GM19351 (cell line): ENCODE measurements around the gene GRK3.
A peak's percentile ranks its signal among the peaks of the same experiment; 100 is the strongest.

ENCODE experiments used
- ATAC-seq: cut with Tn5 transposase; IDR thresholded peaks from one replicate; pipeline ENCODE4 v1.9.1; 2021; ENCODE audit warnings: mild to moderate bottlenecking, moderate library complexity; ENCODE audit not compliant: unreplicated experiment

GRK3 gene

DNA sequence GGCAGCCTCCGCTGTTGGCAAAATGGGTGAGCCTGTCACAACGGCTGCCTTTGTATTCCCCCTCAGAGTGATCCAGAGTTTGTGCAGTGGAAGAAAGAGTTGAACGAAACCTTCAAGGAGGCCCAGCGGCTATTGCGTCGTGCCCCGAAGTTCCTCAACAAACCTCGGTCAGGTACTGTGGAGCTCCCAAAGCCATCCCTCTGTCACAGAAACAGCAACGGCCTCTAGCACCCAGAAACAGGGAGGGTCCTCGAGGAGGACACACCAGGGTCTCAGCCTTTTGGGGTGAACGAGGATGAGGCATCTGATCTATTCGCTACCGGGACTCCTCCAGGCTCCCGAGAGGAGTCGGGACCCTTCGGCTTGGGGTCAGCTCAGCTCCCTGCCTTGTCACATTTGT is 157.7 kb downstream of the GRK3 start:
- no peak for ATAC-seq

DNA sequence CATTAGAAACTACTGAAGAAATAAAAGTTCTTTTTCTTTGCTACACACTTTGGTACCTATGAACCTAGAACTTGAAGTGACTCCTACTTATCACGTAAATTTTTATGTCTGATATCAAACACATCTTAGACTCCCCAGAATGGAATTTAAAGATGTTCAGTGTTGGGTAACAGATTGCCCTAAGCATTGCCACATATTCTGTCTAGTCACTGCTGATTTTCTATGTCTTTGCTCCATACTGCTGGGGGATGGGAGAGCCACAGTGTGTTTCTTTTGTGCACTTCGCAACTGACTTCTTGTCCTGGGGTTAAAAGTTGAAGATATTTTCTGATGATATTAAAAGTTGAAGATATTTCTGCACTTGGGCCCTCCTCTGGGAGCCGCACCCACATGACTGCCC is 158.2 kb downstream of the GRK3 start:
- no peak for ATAC-seq

DNA sequence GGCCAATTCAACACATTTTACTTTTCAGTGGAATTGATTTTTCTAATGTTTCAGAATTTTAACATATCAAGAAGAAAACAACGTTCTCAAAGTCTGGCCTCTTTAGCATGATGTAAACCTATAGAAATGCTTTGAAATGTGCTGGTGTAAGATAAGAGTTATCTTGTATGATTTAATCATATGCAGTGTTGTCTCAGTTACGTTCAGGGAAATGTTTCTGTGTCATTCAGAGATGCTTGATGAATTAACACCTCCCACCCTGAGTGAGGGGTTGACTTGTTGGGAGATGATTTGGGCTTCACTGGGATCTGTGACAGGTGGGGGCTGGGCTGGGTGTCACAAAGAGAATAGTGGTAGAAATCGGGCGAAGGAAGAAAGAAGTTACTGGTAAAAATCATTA is 161.8 kb downstream of the GRK3 start:
- no peak for ATAC-seq

DNA sequence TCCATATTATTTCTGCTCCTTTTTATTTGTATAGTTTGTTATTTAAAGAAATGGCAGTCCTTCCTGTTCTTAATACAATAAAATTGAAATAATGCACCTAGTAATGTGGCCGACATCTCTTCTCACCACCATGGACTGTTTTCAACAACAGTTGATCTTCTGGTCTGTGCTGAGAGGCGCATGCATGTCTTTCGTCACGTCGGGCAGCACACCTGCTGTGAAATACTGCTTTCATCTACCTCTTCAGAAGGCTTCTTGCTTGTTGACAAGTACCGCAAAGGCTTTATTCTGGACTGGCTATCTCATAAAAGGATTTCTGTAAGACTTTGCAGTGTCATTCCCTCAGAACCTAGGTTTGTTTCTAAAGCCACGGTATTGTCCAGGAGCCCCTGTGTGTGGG is 163.6 kb downstream of the GRK3 start:
- no peak for ATAC-seq

DNA sequence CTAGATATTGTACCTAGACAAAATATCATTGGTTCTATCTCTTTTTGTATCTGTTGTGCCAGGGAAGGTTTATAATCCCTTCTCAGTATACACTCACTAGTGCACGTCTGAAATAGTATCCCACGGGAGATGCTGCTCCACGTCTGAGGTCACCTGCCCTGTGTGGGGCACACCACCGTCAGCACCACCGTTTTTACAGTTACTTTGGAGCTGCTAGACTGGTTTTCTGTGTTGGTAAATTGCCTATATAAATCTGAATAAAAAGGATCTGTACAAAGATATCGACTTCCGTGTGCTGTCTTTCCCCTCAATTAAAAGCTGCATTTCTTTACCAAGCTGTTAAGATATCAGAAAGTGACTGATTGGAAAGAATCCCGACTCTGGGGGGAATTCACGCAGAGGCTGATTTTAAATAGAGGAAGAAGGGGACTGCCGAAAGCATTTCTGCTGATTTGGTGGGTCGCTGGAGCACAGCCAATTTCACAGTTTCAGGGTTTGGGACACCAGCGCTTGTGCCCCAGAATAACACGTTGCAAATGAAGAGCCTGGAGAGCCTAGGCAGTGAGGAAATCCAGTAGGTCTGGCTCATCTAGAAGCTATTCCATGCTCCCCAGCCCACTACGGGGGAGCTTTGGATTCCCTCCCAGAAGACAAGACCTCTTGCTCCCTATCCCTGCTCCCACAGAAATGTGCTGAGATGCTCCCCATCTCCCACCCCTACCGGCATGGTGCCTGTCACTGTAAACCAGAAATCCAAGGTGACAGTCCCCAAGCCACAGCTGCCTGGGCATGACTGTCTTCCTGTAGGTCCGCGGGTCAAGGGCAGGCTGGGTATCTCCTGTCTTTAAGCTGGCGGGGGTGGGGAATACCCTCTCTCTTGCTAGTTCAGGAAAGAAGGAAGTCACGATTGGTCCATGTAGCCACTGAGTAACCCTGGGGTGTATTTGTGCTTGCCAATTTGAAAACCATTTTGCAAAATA is 164.8 kb downstream of the GRK3 start:
- ATAC-seq: no peak

DNA sequence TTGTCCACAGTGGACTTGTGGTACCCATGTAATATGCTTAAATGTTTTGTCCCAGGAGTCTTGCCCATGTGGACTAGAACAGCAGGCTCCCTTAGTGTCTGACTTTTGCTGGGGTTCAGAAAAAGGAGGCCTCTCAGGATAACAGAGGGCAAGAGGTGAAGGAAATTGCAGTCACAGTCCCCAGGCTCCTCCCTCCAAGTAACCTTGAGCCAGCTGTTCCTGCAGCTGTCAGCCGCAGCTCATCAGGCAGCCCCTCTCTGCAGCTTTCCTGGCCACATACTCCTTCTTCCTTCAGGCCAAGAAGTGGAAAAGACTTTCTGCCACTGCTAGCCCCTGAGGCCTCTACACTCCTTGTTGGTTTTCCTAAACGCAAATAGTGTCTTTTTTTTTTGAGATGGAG is 171.2 kb downstream of the GRK3 start:
- ATAC-seq: no peak

DNA sequence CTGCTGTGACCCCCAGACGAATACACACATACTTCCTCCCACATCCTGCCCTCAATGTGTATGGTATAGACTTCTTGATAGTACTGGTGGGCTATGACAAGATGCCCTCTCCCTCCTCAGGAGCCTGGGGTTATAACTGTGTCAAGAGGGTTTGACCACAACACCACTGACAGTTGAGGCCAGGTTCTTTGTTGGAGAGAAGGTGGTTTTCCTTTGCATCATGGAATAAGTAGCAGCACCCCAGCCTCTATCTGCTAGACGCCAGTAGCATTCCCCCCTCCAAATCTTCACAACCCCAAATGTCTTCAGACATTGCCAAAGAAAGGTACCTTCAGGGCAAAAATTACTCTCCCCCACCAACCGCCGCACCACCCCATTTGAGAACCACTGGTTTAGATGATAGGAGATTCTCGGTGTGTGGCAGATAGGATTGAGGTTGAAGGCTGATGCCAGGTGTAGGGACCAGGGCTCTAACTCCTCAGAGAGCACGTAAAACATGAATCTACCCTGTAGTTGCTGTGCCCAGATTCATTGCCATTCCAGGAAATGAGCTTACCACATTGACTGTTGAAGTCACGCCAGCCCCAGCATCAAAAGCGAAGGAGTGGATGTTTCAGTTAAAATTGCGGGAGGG is 172.0 kb downstream of the GRK3 start:
- no peak for ATAC-seq

DNA sequence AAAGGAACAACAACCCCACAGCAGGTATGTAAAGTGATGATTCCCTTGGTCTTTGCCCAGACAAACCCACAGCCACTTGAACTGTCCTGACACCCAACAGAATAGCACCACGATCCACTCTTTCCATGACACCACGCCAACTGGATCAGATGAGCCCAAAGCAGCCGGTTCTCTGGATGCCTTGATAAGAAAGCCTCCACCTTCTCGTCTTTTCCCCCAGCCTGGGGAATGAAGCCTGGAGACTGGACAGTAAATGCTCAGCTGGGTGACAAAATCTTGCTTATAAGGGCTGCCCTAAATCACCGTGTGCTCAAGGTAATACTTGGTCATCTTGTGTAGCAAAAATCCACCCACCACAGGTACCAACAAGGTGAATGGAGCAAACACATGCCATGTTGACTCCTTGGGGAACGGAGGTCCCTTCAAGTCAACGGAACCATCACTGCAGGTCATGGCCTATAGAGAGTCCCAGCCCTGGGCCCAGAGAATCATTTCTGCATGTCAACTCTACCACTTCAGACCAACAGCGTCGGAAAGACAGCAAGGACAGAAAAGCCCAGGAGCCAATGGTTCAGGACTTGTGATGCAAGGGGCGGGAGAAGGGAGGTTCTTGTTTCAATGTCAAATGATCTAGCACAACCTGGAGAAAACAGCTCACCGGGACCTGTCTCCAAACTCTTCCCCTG is 175.3 kb downstream of the GRK3 start:
- ATAC-seq: no peak

DNA sequence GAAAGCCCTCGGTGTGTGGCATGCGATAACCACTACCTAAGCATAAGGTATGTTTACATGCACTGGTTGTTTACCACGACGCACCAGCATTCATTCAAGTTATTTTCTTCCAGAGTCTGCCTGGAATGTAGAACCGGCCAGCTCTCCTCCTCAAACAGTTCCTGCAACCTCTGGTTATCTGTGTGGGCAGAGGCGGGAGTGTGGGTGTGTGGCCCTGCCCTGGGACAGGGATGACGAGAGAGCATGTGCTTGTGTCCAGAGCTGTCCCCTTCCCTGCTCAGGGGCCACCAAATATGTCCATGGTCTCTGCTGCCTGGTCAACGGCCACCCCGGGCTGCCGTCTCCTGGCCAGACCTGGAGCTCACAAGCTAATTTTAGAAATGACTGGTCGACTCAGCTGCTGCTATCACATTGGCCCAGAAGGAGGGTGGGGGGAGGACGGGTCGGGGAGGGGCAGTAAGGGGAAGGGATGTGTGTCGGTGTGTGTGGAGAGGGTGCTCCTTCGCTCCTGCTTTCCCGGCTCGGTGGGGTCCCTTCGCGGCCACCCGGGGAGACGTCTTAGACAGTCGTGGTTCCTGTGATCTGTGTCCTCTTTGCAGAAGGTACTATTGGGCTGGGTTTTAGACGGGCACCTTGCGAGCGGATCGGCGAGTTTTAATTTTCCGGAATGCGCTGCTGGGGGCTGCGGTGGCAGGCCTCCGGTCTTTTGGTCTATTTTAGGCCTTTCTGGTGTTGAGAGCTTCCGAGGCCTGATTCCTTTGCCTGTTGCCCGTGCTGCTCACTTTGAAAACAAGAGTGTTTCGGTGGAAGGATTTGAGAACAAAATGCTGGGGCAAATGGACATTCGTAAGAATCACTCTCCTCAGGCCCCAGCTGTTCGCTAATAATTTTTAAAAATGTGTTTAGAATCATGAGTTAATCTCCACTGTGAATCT is 177.5 kb downstream of the GRK3 start, which contains the start of gene MYO18B:
Gene MYO18B (plus strand): TSS at position 497 of the 935 bp plus-strand sequence. CDS start 18,905 bp downstream, outside the sequence.
- ATAC-seq: no peak

DNA sequence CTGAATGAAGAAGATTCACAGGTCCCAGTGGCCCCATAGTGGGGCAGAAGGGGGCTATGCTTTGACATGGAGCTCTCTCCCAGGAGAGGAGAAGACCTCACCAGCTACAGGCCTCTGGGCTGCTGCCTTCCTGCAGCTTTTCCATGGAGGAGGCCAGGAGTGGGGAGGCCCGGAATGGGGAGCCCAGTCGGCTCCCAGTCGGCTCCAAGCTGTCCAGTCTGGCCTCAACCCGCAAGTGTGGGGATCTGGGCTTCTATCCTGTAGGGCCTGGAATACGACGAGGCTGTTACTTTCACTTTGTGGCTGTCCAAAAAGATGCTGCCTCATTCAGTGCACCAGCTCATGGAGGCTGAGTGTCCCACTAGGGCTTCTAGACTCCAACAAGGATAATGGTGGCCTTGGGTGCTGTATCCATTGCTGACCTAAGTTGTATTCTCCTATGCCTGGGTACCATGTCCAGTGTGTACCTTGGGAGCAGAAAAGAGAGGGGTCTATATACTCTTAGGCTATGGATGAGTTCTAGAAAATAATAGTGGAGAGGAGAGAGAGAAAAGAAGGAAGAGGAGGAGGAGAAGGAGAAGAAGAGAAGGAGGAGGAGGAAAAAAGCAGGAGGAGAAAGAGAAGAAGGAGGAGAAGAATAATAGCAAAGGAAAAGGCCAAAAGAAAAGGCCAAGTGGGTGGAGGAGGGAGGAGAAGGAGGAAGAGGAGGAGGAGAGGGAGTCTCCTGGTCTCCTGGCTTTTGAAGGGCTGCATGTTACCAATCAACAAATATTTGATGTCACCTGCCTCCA is 178.6 kb downstream of the GRK3 start:
- no peak for ATAC-seq

DNA sequence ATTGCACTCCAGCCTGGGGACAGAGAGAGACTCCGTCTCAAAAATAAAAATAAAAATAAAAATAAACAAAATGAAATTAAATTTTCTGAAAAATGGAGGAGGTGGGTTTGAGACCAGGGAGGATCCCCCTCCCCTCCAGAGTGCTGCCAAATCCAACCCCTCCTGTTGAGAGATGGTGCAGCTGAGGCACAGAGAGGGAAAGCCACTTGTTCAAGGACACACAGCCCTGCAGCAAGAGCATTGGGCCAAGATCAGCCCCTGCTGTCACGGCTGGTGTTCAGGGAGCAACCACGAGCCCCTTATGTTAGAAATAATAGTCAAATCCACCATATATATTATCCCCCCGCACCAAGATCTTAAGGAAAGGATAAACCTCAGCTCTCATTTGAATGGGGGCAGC is 180.2 kb downstream of the GRK3 start:
- ATAC-seq: no peak

DNA sequence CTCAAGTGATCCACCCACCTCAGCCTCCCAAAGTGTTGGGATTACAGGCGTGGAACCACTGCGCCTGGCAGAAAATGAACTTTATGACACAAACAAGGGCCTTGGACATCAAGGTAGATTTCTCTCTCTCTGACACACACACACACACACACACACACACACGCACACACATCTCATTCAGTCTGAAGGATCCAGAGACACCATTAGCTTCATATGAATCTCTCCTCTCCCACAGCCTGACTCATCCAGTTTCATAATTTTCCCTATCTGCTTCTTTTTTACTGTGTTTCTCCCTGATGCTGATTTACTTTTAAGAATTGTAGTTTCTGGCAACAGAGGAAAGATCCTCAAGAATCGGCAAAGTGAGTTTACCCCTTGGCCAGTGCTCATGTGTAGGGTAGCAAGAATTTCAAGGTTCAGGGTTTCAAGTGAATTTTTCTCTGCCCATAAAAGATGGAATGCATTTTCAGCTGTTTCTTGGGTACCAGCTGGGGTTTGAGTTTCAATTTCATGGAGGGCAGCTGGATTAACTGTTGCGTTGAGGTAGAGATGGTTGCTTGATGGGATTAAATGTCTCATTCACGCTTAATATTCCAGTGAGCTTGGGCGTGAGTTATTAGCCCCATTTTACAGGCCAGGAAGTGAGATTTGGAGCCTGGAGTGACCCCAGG is 181.0 kb downstream of the GRK3 start:
- no peak for ATAC-seq

DNA sequence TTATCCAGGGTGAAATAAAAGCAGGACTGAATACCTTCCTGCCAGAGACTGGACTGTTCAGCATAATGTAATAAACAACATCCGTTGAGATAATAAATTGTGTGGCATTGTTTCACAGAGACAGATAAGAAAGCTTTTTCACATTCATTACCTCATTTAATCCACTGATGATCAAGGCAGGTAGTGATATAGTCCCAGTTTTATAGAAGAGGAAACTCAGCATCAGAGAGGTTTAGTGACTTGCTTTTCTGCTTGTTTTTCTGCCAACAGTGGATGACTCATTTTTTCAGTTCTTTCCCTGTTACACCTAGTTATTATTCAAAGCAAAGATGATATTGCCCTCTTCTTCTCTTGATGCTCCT is 181.5 kb downstream of the GRK3 start:
- ATAC-seq: no peak

DNA sequence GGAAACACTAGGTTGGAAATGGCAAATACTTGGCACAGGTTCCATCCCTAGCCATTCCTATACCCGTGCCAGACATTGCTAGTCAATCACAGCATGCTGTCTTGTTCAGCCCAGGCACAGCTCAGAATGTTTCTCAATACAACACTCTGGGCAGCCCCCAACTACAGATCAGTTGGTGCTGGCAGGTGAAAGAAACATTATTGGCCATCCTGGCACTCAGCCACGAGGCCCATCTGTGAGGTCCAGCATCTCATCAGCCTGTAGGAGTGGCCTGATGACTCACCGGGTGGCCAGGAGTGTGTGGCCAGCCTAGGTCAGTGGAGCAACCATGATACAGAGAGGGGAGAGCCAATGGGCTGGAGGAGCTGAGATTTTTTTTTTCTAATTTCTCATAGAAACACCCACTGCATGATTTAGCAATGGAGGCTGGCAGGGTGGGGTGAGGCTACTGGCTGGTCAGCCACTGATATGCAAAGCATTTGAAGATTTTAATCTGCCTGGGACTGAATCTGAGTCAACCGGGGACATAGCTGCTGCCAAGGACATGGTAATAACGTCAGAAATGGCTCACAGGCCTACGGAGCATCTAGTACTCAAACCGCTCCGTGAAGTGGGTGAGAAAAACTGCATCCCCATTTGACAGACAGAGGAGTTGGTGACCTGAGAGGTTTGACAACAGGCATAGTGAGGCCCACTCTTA is 182.9 kb downstream of the GRK3 start:
- no peak for ATAC-seq

DNA sequence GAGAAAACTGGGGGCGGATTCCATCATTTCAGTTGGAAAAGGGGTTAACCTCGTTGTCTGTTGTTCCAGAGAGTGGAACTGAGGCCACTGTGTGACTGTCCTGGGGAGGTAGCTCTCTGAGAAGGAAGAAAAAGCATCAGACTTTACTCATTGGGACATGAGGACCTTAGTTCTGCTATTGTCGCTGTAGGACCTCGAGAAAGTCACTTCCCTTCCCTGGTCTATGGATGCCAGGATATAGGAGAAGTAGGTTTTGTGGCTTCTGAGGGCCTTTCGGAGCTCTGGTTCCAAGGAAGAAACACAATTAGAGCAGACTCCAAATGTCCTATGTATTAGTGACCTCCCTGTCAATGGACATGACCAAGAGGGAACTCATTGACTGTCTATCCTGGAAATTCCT is 183.7 kb downstream of the GRK3 start:
- no peak for ATAC-seq

DNA sequence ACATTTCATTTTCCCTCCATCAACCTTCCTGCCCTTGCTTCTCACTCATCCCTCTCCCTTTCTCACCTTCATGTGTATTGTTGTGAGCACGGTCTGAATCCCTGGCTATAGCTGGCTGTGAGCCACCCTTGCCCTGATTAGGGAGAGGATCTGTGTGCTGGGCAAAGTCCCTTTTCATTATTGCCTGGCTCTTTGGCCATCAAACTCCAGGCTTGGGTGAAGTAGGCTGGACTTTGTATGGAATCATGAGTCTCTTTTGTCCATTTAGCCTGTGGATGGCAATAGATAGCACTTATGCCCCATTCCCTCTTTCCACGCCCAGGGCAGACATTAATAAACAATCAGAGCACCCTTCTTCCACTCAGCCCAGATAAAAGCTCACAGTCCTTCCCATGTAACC is 184.2 kb downstream of the GRK3 start:
- ATAC-seq: no peak

DNA sequence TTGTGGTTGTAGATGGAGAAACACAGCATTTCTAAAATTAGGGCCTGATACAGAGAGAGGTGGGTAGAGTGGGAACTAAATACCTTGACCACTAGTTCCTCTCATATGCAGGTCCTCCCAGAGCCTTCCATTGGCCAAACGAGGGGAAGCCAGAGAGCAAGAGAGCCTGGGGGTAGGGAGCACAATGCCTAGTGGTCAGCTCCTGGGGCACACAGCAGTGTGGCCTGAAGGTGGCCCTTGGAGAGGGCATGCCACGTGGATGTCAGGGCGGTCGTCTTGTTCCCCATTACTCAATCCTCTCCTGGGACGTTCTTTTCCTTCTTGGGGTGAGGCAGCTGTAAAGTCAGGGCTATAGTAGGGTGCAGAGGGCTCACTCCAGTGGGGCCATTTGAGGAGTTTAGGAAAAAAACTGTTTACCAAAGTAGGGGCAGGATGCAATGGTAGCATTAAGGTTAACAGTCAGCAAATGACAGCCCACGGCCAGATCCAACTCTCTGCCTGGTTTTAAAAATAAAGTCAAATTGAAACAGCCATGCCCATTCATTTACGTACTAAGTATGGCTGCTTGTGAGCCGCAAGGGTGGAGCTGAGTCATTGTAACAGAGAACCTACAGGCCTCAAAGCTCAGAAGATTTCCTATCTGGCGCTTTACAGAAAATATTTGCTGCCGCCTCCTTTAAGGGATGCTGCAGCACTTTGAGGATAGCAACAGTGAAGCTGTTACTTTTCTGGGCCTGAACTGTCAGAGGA is 185.1 kb downstream of the GRK3 start:
- ATAC-seq: peak; percentile 69

DNA sequence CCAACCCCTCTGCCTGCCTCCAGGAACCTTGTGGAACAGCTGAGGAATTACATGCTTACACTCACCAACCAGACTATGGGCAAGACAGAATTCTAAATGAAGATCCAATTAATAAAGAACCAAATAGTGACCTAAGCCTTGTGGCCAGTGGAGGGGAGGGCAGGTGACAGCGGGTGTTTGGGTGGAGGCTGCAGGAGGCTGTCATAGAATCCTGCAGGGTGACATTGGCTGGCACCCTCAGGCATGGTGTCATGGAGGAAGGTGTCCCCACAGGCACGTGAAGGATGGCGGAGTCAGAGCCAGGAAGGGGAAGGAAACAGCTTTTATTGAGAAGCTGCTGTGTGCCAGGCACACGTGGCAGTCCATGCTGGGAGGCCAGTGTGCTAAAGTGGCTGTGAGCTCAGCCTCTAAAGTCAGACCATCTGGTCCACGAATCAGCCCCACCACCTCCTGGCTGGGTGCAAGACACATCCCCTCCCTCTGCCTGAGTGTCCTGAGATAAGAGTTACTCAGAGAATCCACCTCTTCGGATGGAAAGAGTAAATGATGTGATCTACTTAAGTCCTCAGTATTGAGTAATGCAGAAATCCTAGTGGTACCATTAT is 186.2 kb downstream of the GRK3 start:
- no peak for ATAC-seq
